Cardiac fibroblast (primary cell): ENCODE results near the gene PPIF.

ENCODE experiments used
- DNase-seq, 2 donors: peaks; one replicate each; pipeline versions ENCODE4 v3.0.0 to v3.0.0-alpha.2; 2010; ENCODE audit warnings: low read depth in 2 of 2
- H3K4me3 ChIP-seq, 2 donors: replicated peaks in 1 of 2; 1 replicate in 1 of 2; 2 replicates in 1 of 2; pipeline ENCODE4 v1.5.1; 2011; ENCODE audit warnings: low read depth in 2 of 2, low read length in 2 of 2, mild to moderate bottlenecking in 2 of 2, moderate library complexity in 1 of 2
- CTCF ChIP-seq: IDR thresholded peaks from one replicate; pipeline ENCODE4 v1.5.1; 2011; ENCODE audit warnings: low read depth, mild to moderate bottlenecking, low read length, inconsistent platforms

PPIF gene

GRCh38 chr10:79347226-79347893, at the start of gene PPIF:
Gene PPIF, plus strand, starts transcription at chr10:79347469. Its CDS starts 80 bp downstream, at chr10:79347549.
- peak; percentile 77 for TF ChIP-seq CTCF
- peak within 1 kb of the TSS; percentile 76 to 84 for H3K4me3 ChIP-seq
- peak; percentile 91 to 94 for DNase-seq

GRCh38 chr10:79298403-79299244, 48.6 kb upstream of the PPIF start:
- no peak overlapping the region for H3K4me3 ChIP-seq
- TF ChIP-seq CTCF: no peak
- peak; percentile 87 to 96 for DNase-seq

GRCh38 chr10:79299397-79300241, 47.6 kb upstream of the PPIF start:
- DNase-seq: peak; percentile 80 to 88
- no peak for TF ChIP-seq CTCF
- no peak overlapping the region for H3K4me3 ChIP-seq

GRCh38 chr10:79300711-79301110, 46.6 kb upstream of the PPIF start:
- no peak for TF ChIP-seq CTCF

GRCh38 chr10:79301754-79302530, 45.3 kb upstream of the PPIF start:
- DNase-seq: no peak
- TF ChIP-seq CTCF: no peak
- no peak overlapping the region for H3K4me3 ChIP-seq

More at GRCh38 chr10:79300711-79301110, 46.6 kb upstream of the PPIF start:
- H3K4me3 ChIP-seq: no peak overlapping the region
- DNase-seq: no peak
